Liver (tissue), 3 donors: ENCODE results near the gene DAPK1.

Experiments
- EGR1 ChIP-seq, 2 donors: IDR thresholded peaks; 2 replicates each; pipeline ENCODE4 v1.6.1; 2016 to 2018; ENCODE audit warnings: antibody characterized with exemption in 2 of 2, low read depth in 2 of 2
- FOXA2 ChIP-seq: IDR thresholded peaks from 2 replicates; pipeline ENCODE4 v1.6.1; 2016; ENCODE audit warnings: antibody characterized with exemption
- JUND ChIP-seq, 2 donors: IDR thresholded peaks; 2 replicates each; pipeline ENCODE4 v1.6.1; 2016; ENCODE audit warnings: antibody characterized with exemption in 2 of 2
- MAX ChIP-seq: IDR thresholded peaks from 2 replicates; pipeline ENCODE4 v1.6.1; 2016; ENCODE audit warnings: antibody characterized with exemption
- RAD21 ChIP-seq, 2 donors: IDR thresholded peaks; 2 replicates each; pipeline ENCODE4 v1.6.1; 2016; ENCODE audit warnings: antibody characterized with exemption in 2 of 2, mild to moderate bottlenecking in 2 of 2
- RXRA ChIP-seq, 2 donors: IDR thresholded peaks; 2 replicates each; pipeline ENCODE4 v1.6.1; 2017 to 2018; ENCODE audit warnings: antibody characterized with exemption in 2 of 2, mild to moderate bottlenecking in 1 of 2
- TAF1 ChIP-seq: conservative IDR thresholded peaks from 2 replicates; pipeline ENCODE4 v1.6.1; 2016; ENCODE audit warnings: antibody characterized with exemption, mild to moderate bottlenecking
- YY1 ChIP-seq: IDR thresholded peaks from 2 replicates; pipeline ENCODE4 v1.6.1; 2016; ENCODE audit warnings: antibody characterized with exemption, mild to moderate bottlenecking
- TF ChIP-seq, protein P1 (sequence below): fragments of 150-350 bp; IDR thresholded peaks from 2 replicates; pipeline ENCODE4 v1.5.1; 2017; ENCODE audit warnings: improper control_type of control experiment, low read depth, low read length; ENCODE audit not compliant: missing input control
- TF ChIP-seq, protein P2 (sequence below): IDR thresholded peaks from 2 replicates; pipeline ENCODE4 v1.6.1; 2016; ENCODE audit warnings: antibody characterized with exemption
- donor health status: healthy.
- donor health status: healthy.

- TF ChIP-seq RXRA (IDR thresholded peaks at IDR 0.05) (no peak), YY1 (no peak), RAD21 (IDR thresholded peaks at IDR 0.05) (no peak), TAF1 (no peak), FOXA2 (no peak), MAX (no peak), EGR1 (IDR thresholded peaks at IDR 0.05; ENCODE audit: low read depth in 2 of 2) (no peak), JUND (IDR thresholded peaks at IDR 0.05) (no peak)
- TF ChIP-seq, protein P1, sequence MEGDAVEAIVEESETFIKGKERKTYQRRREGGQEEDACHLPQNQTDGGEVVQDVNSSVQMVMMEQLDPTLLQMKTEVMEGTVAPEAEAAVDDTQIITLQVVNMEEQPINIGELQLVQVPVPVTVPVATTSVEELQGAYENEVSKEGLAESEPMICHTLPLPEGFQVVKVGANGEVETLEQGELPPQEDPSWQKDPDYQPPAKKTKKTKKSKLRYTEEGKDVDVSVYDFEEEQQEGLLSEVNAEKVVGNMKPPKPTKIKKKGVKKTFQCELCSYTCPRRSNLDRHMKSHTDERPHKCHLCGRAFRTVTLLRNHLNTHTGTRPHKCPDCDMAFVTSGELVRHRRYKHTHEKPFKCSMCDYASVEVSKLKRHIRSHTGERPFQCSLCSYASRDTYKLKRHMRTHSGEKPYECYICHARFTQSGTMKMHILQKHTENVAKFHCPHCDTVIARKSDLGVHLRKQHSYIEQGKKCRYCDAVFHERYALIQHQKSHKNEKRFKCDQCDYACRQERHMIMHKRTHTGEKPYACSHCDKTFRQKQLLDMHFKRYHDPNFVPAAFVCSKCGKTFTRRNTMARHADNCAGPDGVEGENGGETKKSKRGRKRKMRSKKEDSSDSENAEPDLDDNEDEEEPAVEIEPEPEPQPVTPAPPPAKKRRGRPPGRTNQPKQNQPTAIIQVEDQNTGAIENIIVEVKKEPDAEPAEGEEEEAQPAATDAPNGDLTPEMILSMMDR: no peak
- TF ChIP-seq, protein P2, sequence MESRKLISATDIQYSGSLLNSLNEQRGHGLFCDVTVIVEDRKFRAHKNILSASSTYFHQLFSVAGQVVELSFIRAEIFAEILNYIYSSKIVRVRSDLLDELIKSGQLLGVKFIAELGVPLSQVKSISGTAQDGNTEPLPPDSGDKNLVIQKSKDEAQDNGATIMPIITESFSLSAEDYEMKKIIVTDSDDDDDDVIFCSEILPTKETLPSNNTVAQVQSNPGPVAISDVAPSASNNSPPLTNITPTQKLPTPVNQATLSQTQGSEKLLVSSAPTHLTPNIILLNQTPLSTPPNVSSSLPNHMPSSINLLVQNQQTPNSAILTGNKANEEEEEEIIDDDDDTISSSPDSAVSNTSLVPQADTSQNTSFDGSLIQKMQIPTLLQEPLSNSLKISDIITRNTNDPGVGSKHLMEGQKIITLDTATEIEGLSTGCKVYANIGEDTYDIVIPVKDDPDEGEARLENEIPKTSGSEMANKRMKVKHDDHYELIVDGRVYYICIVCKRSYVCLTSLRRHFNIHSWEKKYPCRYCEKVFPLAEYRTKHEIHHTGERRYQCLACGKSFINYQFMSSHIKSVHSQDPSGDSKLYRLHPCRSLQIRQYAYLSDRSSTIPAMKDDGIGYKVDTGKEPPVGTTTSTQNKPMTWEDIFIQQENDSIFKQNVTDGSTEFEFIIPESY: no peak
Measured at GRCh38 chr9:87587864-87588263, 90.2 kb downstream of the DAPK1 start.
